CD4-positive, alpha-beta T cell treated with Interleukin-6 for 4 hours (primary cell): ENCODE results near the gene RAB33B.

ENCODE experiments used
- DNase-seq: peaks from one replicate; pipeline ENCODE4 v3.0.0-alpha.2; 2020; ENCODE audit warnings: mixed read lengths

RAB33B gene

GRCh38 chr4:139511320-139511719 lies 57.4 kb downstream of the RAB33B start:
- peak; percentile 4 for DNase-seq

DNA sequence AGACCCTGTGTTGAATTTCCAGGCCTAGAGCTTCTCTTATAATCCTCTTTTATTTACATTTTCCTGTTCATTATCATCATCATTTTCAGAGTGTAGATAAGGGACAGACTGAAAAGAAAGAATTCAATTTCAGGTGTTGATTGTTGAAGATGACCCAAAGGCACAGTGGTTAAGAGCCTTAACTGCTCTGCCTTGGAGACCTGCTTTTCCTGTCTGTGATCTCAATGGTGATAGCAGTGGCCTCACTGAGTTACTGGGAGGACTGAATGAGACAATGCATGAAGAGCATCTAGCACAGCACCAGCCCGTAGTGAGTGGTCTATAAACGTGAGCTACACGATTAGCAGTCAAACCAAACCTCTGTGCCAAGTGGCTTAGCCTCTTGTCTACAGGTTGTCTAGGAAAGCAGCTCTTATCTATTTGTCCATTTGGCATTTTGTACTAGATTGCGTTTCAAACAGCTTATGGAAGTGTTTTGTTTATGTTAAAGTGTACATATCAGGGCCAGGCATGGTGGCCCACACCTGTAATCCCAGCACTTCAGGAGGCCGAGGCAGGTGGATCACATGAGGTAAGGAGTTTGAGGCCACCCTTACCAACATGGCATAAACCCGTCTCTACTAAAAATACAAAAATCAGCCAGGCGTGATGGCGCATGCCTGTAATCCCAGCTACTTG lies 60.6 kb downstream of the RAB33B start:
- no peak for DNase-seq

DNA sequence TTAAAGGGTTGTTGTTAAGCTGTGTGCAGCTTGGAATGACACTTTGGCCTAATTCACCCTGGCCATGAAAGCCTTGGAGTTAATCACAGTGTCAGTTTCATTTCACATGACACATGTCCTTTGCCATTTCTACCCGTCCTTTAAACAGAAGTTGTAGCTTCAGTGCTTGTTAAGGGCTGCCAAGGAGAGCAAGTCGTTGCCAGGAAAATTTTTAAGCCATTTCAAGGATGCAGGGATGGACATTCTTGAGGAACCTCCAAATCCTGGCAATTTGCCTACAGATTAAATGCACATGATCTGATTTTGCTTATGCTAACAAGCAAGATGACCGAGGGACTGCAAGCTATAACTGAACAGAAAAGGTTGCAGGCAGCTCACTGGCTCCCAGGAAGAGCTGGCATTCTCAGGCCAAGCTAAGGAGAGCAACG lies 61.6 kb downstream of the RAB33B start:
- DNase-seq, result no peak

DNA sequence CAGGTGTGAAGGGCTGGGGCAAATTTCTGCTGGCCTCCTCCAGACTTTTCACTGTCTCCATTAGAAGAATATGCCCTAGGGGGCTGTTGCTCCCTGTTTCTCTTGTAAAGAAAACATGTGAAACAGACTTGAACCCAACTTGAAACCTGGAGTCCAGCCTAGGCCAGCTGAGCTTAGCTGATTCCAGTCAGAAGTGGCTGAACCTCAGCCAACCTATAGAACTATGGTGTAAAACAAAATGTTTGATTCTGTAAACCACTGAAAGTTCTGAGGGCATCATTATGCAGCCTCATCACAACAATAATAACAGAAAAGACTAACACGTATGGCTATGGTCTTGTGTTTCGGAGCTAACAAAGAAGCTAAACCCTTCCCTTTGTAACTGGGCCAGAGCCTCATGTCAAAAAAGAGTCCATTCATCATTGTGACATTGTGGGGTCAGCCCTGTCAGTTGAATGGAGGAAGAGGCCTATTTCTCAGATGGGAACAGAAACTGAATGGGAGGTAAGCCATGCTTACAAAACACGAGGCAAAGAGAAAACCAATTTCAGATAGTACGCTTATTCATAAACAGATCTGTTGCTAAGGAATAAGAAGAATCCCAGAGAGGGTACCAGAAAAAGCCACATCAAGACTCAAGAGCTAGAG lies 68.0 kb downstream of the RAB33B start:
- no peak for DNase-seq

GRCh38 chr4:139522457-139522856 lies 68.5 kb downstream of the RAB33B start:
- no peak for DNase-seq

DNA sequence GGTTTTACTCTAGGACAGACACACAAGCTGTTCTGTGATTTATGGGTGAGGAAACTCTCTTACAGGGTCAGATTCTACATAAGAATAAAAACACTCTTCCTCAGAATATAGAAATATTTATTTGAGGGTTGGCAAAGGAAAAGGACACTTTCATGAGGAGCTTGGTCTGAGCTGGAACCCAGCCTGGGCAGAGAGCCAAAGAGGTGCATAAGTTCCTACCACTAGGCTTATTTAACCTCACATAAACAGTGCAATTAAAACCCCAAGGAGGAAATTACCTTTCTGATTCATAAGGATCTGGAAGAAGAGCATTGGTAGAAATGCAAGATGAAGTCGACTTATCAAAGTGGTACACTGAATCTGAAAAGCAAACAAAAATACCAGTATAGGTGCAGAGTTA lies 69.2 kb downstream of the RAB33B start:
- no peak for DNase-seq

GRCh38 chr4:139524062-139524631 lies 70.2 kb downstream of the RAB33B start:
- no peak for DNase-seq

- DNase-seq, result no peak
These were observed 71.5 kb downstream of the RAB33B start for GRCh38 chr4:139525414-139525813.
